ENCODE measurements around the gene TTYH3.

TTYH3 gene

DNA sequence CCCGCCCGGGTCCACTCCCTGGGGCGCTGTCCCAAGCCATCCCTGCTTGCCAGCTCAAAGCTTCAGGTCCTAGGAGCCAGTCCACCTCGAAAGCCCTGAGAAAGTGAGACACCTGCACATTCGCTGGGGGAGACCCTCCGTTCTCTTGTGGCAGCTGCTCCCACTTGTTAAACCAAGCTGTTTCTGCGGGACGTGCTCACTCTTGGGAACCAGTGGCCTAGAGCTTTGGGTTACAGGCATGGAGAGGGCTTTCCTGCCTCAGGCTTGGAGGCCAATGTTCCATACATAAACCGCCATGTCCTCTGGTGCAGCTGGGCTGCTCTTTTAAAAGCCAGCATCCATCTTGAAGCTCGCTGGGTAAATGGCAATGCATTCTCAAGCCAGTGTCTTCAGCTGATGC lies 19.9 kb upstream of the TTYH3 start:
- no peak overlapping the region for H3K9ac ChIP-seq (ENCODE audit: insufficient read length)
- no peak overlapping the region for H3K27ac ChIP-seq

DNA sequence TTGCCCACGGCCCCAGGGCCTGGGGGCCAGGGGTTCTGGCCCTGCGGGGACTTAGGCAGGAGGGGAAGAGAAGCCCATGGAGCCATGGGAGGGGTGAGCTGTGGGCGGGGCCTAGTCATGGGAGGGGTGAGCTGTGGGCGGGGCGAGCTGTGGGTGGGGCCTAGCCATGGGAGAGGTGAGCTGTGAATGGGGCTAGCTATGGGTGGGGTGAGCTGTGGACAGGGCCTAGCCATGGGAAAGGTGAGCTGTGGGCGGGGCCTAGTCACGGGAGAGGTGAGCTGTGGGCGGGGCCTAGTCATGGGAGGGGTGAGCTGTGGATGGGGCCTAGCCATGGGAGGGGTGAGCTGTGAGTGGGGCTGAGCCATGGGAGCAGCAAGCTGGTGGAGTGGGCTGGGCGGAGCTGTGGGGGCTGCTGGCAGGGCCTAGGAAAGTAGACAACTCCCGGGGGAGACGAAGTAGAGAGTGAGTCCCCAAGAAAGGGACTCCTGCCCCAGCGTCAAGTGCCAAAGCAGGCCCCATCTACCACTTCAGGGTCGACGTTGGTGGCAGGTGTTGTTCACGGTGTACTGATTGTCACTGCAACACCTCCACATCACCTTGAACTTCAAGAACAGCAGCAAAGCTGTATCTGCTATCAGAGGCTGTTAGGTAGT lies 19.2 kb upstream of the TTYH3 start:
- no peak overlapping the region for H3K9ac ChIP-seq (ENCODE audit: insufficient read length)
- no peaks in the 10 kb centered on the region for H3K36me3 ChIP-seq (ENCODE audit: insufficient read depth, low read length)
- no peak for TF ChIP-seq POLR2AphosphoS5 (IDR thresholded peaks at IDR 0.05; ENCODE audit: borderline replicate concordance, low read depth, low read length)
- H3K9me3 ChIP-seq (ENCODE audit: low read depth, low read length): no peaks in the 10 kb centered on the region
- H3K27ac ChIP-seq: no peak overlapping the region
- no peak for DNase-seq (ENCODE audit: low read depth, low spot score)
- no peak overlapping the region for H3K4me3 ChIP-seq

More for the DNA sequence above, 19.9 kb upstream of the TTYH3 start:
- DNase-seq (ENCODE audit: low read depth, low spot score): no peak
- no peak overlapping the region for H3K4me3 ChIP-seq
- H3K36me3 ChIP-seq (ENCODE audit: insufficient read depth, low read length): no peaks in the 10 kb centered on the region
- TF ChIP-seq FOXP2 (optimal IDR thresholded peaks at IDR 0.05; ENCODE audit: control extremely low read depth, extremely low read length, insufficient read depth) (no peak), EZH2 (IDR thresholded peaks at IDR 0.05) (no peak), POLR2AphosphoS5 (IDR thresholded peaks at IDR 0.05; ENCODE audit: borderline replicate concordance, low read depth, low read length) (no peak)
- no peaks in the 10 kb centered on the region for H3K9me3 ChIP-seq (ENCODE audit: low read depth, low read length)

DNA sequence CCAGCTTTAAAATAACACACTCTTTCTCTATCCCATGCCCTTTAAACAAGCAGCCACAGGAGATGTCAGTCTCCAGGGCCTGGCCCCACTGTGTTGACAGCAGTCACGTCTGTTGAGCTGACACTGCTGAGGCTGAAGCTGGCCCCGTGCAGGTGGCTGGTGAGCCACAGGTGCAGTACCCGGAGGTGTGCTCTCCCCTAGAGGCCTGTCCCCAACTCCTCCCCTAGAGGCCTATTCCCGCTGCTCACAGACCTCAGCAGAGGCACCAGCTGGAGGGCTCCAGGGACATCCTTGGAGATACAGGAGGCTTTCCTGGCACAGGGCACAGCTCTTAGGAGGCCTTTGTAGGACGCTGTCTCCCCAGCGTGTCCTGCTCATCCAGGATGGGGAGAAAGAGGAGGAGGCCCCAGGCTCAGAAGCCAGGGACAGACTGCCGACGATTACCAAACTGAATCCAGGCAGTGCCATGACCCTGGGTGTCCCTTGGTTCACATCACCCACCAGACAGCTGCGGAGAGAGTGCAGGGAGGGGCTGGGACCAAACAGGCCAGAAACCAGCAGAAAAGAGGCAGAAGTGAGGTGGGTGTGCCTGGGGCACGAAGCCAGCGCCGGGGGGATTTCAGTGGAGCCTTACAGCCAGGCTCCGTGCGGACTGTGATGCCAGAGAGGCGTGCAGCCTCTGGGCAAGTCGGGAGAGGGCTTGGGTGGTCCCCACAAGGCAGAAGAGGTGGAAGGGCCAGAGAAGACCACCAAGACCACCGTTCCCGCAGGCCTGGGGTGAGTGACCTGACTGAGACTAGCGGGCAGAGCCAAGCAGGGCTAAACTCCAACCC lies 18.5 kb upstream of the TTYH3 start:
- no peak for DNase-seq (ENCODE audit: low read depth, low spot score)
- Histone ChIP-seq H3K4me3 (no peak overlapping the region), H3K27ac (no peak overlapping the region)

DNA sequence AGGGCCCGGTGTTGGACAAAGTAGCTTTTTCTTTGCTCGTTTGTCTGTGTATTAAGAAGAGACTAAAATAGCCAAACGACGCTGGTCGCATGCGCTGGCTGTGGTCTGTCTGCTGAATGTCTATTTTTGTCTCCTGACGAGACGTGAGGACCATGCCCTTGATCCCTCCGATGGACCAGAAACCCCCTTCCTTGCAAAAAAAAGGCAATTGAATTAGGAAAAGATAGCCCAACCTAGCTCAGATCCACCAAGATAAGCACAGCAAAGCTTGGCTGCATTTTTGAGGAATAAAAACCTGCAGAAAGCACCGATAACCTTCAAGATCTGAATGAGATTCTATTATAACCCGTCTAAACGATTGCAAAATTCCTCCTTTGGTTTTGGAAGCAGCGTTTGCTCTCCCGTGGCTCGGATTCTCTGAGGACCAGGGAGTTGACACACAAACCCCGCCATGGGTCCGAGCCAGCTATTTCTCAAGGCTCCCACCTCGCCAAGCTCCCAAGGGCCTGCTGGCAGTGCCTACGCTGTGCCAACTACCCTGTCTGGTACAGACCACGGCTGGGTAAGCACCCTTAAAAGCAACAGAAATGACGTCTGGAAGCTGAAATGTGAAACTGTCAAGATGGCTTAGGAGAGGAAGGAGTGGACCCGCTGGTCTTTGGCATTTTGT lies 17.7 kb upstream of the TTYH3 start:
- no peaks in the 10 kb centered on the region for H3K9me3 ChIP-seq (ENCODE audit: low read depth, low read length)
- peak overlapping the region; percentile 44; the same call in 1 of the 2 replicates for H3K4me3 ChIP-seq
- H3K9ac ChIP-seq (ENCODE audit: insufficient read length): peak overlapping the region; percentile 25
- peak overlapping the region; percentile 3; the same call in 1 of the 2 replicates for H3K27ac ChIP-seq
- no peak for DNase-seq (ENCODE audit: low read depth, low spot score)
- no peaks in the 10 kb centered on the region for H3K36me3 ChIP-seq (ENCODE audit: insufficient read depth, low read length)
- TF ChIP-seq EZH2 (IDR thresholded peaks at IDR 0.05) (no peak), FOXP2 (optimal IDR thresholded peaks at IDR 0.05; ENCODE audit: control extremely low read depth, extremely low read length, insufficient read depth) (no peak), POLR2AphosphoS5 (IDR thresholded peaks at IDR 0.05; ENCODE audit: borderline replicate concordance, low read depth, low read length) (no peak)

More for the DNA sequence above, 18.5 kb upstream of the TTYH3 start:
- TF ChIP-seq EZH2 (IDR thresholded peaks at IDR 0.05) (no peak), FOXP2 (optimal IDR thresholded peaks at IDR 0.05; ENCODE audit: control extremely low read depth, extremely low read length, insufficient read depth) (no peak), POLR2AphosphoS5 (IDR thresholded peaks at IDR 0.05; ENCODE audit: borderline replicate concordance, low read depth, low read length) (no peak)
- Histone ChIP-seq H3K9me3 (ENCODE audit: low read depth, low read length) (no peaks in the 10 kb centered on the region), H3K36me3 (ENCODE audit: insufficient read depth, low read length) (no peaks in the 10 kb centered on the region), H3K9ac (ENCODE audit: insufficient read length) (no peak overlapping the region)

DNA sequence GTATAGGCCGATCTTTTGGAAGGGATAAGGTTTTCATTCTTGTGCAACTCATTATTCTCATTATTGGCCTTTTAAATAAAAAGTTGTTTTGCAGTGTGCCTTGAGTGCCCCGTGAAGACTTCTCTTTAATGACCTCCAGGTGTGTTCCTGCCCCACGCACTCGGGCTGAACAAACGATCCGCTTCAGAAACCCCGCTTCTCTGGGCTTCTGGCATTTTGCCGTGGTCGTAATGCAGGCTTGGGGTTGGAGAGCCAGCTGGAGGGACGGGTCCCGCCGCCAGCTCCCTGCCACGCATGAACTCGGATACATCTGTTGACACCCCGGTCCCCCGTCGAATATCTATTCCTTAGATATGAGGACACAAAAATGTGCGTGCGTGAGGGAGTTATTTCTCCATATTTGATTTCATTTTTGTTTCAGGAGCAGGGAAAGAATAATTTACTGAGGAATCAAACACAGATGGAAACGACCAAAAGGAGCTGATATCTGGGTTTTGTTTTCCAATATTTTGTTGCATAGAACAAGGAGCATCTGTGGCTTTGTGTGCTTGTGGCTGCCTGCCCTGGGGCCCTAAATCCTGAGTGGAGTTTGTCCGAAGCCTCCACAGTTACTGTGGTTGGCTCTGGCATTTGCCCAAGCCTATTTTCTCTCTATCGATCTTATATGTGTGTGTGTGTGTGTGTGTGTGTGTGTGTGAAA lies 17.0 kb upstream of the TTYH3 start:
- Histone ChIP-seq H3K9ac (ENCODE audit: insufficient read length) (peak overlapping the region; percentile 25), H3K36me3 (ENCODE audit: insufficient read depth, low read length) (no peaks in the 10 kb centered on the region), H3K27ac (peak overlapping the region; percentile 3; the same call in 1 of the 2 replicates), H3K9me3 (ENCODE audit: low read depth, low read length) (no peaks in the 10 kb centered on the region), H3K4me3 (peak overlapping the region; percentile 44; the same call in 1 of the 2 replicates)
- DNase-seq (ENCODE audit: low read depth, low spot score): no peak
- no peak for TF ChIP-seq EZH2 (IDR thresholded peaks at IDR 0.05)
- no peak for TF ChIP-seq FOXP2 (optimal IDR thresholded peaks at IDR 0.05; ENCODE audit: control extremely low read depth, extremely low read length, insufficient read depth)
- no peak for TF ChIP-seq POLR2AphosphoS5 (IDR thresholded peaks at IDR 0.05; ENCODE audit: borderline replicate concordance, low read depth, low read length)

DNA sequence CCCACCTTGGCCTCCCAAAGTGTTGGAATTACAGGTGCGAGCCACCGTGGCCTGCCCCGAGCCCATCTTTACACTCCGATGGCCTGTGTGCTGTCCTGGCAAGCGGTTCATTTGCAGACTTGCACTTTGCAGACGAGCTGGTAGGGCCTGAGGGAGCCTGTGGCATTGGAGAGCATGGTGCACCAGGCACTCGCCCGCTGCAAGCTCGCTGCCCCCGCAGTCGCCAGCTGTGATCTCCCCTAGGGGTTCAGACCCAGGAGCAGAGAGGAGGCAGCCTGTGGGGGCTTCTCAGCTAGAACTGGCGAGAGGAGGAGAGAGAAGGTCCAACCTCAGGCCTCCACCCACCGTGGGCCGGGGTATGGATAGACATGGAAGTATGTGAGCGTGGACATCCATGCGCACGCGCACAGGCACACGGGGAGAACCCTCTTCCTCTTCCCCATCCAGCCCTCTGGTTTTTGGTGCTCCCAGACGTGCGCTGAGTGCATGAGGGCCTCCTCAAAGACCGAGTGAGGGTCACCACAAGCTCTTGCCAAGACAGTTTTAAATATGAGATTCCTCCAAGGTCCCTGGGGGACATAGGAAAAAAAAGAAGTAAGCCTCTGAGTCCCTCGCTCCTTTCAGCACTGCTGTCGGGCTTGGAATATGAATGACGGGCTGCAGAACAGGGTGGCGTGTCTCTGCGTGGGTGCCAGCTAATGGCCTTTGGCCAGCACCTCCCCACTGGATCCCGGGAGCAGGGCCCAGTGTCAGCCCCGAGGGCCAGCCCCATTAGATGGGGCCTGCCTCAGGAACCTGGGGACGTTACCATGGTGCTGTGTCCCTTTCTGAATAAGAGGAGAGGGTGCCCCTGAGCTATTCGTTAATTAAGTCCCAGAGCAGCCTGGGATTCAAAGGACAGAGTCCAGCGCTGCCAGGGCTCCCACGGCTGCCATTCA lies 15.1 kb upstream of the TTYH3 start:
- H3K27ac ChIP-seq: no peak overlapping the region
- H3K36me3 ChIP-seq (ENCODE audit: insufficient read depth, low read length): no peaks in the 10 kb centered on the region
- DNase-seq (ENCODE audit: low read depth, low spot score): no peak
- no peak overlapping the region for H3K9ac ChIP-seq (ENCODE audit: insufficient read length)
- no peak overlapping the region for H3K4me3 ChIP-seq
- TF ChIP-seq FOXP2 (optimal IDR thresholded peaks at IDR 0.05; ENCODE audit: control extremely low read depth, extremely low read length, insufficient read depth): no peak
- no peak for TF ChIP-seq EZH2 (IDR thresholded peaks at IDR 0.05)
- no peak for TF ChIP-seq POLR2AphosphoS5 (IDR thresholded peaks at IDR 0.05; ENCODE audit: borderline replicate concordance, low read depth, low read length)
- no peaks in the 10 kb centered on the region for H3K9me3 ChIP-seq (ENCODE audit: low read depth, low read length)

DNA sequence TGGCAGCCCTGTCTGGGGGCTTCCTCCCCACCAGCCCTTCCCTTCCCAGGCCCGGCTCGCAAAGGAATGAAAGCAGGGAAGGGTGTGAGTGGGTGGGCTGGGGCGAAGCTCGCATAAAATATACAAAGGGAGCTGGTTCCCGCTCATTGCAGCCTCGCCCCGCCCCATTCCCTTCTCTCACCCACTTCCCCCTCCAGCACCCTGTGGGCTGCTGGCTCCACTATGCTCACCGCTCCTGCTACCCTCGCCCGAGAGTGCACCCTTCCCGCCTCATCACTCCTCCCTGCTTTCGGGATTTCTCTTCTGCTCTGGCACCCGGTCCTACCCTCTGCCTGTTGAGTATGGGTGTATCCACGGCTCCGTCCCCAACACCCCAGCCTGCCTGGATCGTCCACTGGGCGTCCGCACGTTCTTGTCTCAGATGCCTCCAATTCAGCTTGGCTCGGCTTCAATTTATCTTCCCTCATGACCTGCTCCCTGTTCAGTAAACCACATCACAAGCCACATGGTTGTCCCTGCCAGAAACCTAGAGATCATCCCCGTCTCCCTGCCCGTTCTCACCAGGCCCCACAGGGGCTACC lies 14.4 kb upstream of the TTYH3 start:
- DNase-seq (ENCODE audit: low read depth, low spot score): no peak
- Histone ChIP-seq H3K4me3 (no peak overlapping the region), H3K36me3 (ENCODE audit: insufficient read depth, low read length) (no peaks in the 10 kb centered on the region), H3K9ac (ENCODE audit: insufficient read length) (no peak overlapping the region), H3K9me3 (ENCODE audit: low read depth, low read length) (no peaks in the 10 kb centered on the region), H3K27ac (no peak overlapping the region)
- no peak for TF ChIP-seq POLR2AphosphoS5 (IDR thresholded peaks at IDR 0.05; ENCODE audit: borderline replicate concordance, low read depth, low read length)

Data from SK-N-MC (cell line).